Left lung (tissue), 10 donors: ENCODE measurements around the gene CTDNEP1. TPM values are rescaled to one million over a fixed set of nuclear protein-coding genes. Genes with fewer than 3 reads are reported as not detected.
A peak's percentile ranks its signal among the peaks of the same experiment; 100 is the strongest.

Experiments used
- ATAC-seq: fragments of 200-7000 bp; cut with Tn5 transposase; one replicate; pipeline ENCODE4 v1.9.1; 2020; ENCODE audit warnings: moderate library complexity
- DNase-seq, 4 donors: peaks; one replicate each; pipeline ENCODE4 v3.0.0-alpha.2; 2013 to 2020
- H3K27ac ChIP-seq, 2 donors: fragments of 200-600 bp; sonication (generic) in 1 of 2; one replicate each; pipeline versions ENCODE4 v1.5.0 to v1.8.0; 2020 to 2021
- H3K27me3 ChIP-seq, 2 donors: fragments of 200-600 bp; sonication (generic) in 1 of 2; one replicate each; pipeline versions ENCODE4 v1.5.0 to v1.8.0; 2020 to 2021
- H3K36me3 ChIP-seq, 2 donors: fragments of 200-600 bp; sonication (generic) in 1 of 2; one replicate each; pipeline versions ENCODE4 v1.5.0 to v1.8.0; 2020 to 2021
- H3K4me1 ChIP-seq, 2 donors: fragments of 200-600 bp; one replicate each; pipeline ENCODE4 v1.8.0; 2021
- H3K4me3 ChIP-seq, 2 donors: fragments of 200-600 bp; sonication (generic) in 1 of 2; one replicate each; pipeline versions ENCODE4 v1.5.0 to v1.8.0; 2020 to 2021; ENCODE audit warnings: mild to moderate bottlenecking in 1 of 2
- H3K9me3 ChIP-seq, 2 donors: fragments of 200-600 bp; sonication (generic) in 1 of 2; one replicate each; pipeline versions ENCODE4 v1.5.0 to v1.8.0; 2020 to 2021
- intact Hi-C, 2 donors: fragments of 100-400 bp; cut with DNase I; formaldehyde crosslinking; loops; one replicate each; pipeline versions ENCODE4 v1.11.2 to v1.14.2; 2022
- polyA plus RNA-seq, 6 donors: library from polyadenylated mRNA; unstranded; fragments of 120-200 nt; gene quantifications; one replicate each; pipeline ENCODE4 v1.2.1, GENCODE V29; 2013; ENCODE audit not compliant: insufficient read length in 6 of 6
- total RNA-seq, 2 donors: library from RNA; stranded (reverse); fragmentation: NEBNext Ultra II Directional; extraction: Animal tissue kit (Norgen Biotek cat#: 25700); gene quantifications; one replicate each; pipeline ENCODE4 v1.2.1, GENCODE V29; 2021
- TF ChIP-seq, protein P1 (sequence below), 2 donors: fragments of 200-600 bp; sonication (generic) in 1 of 2; IDR thresholded peaks; one replicate each; pipeline versions ENCODE4 v1.5.0 to v1.8.0; 2021; ENCODE audit warnings: antibody characterized with exemption in 2 of 2
- donor health status: DM: no; HTN: yes; CAD: no.
- donor health status: DM: no; HTN: no; CAD: no.

CTDNEP1 gene
- total and polyA plus RNA-seq, 8 donors: 133 to 171 (median 146) TPM

DNA sequence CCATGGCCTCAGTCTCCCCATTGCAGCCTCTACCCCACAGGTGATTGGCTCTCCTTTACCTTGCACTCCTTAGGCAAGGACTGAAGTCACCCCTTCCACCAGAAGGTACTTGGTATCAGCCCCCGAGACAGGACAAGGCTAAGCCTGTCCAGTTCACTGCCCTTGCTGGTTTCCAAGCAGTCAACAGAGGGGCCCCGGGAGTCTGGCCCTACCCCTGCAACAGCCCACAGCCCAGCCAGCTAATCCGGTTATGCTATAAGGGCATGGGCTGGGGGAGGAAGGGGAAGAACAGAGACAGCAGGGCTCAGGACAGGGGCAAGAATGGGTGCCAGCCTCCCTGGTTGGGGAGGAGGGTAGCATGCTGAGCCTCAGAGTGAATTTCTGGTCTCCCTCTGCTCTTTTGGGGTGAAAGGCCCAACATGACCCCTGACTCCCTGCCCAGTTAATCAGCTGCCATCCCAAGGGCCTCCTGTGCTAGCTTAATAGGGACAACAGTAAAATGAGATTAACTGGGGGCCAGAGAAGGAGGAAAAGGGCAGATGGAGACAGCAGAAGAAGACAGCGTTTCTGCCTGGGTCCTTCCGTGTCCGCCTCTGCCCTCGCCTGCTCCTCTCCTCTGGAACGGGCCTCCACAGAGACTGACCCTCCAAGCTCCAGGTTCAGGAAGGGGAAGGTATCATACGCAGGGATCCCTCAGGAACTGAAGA lies 42.6 kb downstream of the CTDNEP1 start:
- no peak for ATAC-seq
- no peaks in the 10 kb centered on the region for H3K9me3 ChIP-seq
- TF ChIP-seq, protein P1, sequence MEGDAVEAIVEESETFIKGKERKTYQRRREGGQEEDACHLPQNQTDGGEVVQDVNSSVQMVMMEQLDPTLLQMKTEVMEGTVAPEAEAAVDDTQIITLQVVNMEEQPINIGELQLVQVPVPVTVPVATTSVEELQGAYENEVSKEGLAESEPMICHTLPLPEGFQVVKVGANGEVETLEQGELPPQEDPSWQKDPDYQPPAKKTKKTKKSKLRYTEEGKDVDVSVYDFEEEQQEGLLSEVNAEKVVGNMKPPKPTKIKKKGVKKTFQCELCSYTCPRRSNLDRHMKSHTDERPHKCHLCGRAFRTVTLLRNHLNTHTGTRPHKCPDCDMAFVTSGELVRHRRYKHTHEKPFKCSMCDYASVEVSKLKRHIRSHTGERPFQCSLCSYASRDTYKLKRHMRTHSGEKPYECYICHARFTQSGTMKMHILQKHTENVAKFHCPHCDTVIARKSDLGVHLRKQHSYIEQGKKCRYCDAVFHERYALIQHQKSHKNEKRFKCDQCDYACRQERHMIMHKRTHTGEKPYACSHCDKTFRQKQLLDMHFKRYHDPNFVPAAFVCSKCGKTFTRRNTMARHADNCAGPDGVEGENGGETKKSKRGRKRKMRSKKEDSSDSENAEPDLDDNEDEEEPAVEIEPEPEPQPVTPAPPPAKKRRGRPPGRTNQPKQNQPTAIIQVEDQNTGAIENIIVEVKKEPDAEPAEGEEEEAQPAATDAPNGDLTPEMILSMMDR (IDR thresholded peaks at IDR 0.05): no peak
- no peaks in the 10 kb centered on the region for H3K27me3 ChIP-seq
- H3K4me1 ChIP-seq: peaks cover 3 to 15% of the 10 kb centered on the region in 2 donors
- no peak overlapping the region for H3K27ac ChIP-seq
- H3K36me3 ChIP-seq: no peaks in the 10 kb centered on the region
- H3K4me3 ChIP-seq: no peak overlapping the region
- intact Hi-C loops: no loop called here
- DNase-seq: peak in 1 of 4 donors; percentile 29

GRCh38 chr17:7208027-7208571 lies 43.4 kb downstream of the CTDNEP1 start:
- intact Hi-C loops: no loop called here
- Histone ChIP-seq H3K27me3 (no peaks in the 10 kb centered on the region), H3K36me3 (peaks cover 0 to 7% of the 10 kb centered on the region in 2 donors), H3K4me1 (peaks cover 3 to 11% of the 10 kb centered on the region in 2 donors), H3K9me3 (no peaks in the 10 kb centered on the region), H3K27ac (no peak overlapping the region), H3K4me3 (no peak overlapping the region)
- TF ChIP-seq, protein P1 (IDR thresholded peaks at IDR 0.05): no peak
- ATAC-seq: no peak
- DNase-seq: peak in 1 of 4 donors; percentile 45

GRCh38 chr17:7207120-7208001 lies 44.2 kb downstream of the CTDNEP1 start:
- ATAC-seq (no peak), DNase-seq (peak in 1 of 4 donors; percentile 60)
- Histone ChIP-seq H3K36me3 (peaks cover 0 to 13% of the 10 kb centered on the region in 2 donors), H3K27ac (no peak overlapping the region), H3K4me3 (no peak overlapping the region), H3K4me1 (peaks cover 3 to 11% of the 10 kb centered on the region in 2 donors), H3K9me3 (no peaks in the 10 kb centered on the region), H3K27me3 (no peaks in the 10 kb centered on the region)
- TF ChIP-seq, protein P1 (IDR thresholded peaks at IDR 0.05): no peak
- intact Hi-C loops: no loop called here

- Histone ChIP-seq H3K27ac (peak overlapping the region in 1 of 2 donors; percentile 41), H3K9me3 (no peaks in the 10 kb centered on the region), H3K4me3 (peak overlapping the region; percentile 43 to 53), H3K4me1 (peaks cover 0 to 11% of the 10 kb centered on the region in 2 donors), H3K27me3 (no peaks in the 10 kb centered on the region), H3K36me3 (peaks cover 0 to 29% of the 10 kb centered on the region in 2 donors)
- TF ChIP-seq, protein P1 (IDR thresholded peaks at IDR 0.05): no peak
- DNase-seq (no peak), ATAC-seq (no peak)
- intact Hi-C loops: no loop called here
Measured at GRCh38 chr17:7205561-7205960, 46.0 kb downstream of the CTDNEP1 start.
